ENCODE data around the gene FERMT2. TPM values are rescaled to one million over a fixed set of nuclear protein-coding genes. Genes with fewer than 3 reads are reported as not detected.
A peak's percentile ranks its signal among the peaks of the same experiment; 100 is the strongest.

FERMT2 gene
- total RNA-seq, 1 experiment from 2014 or later, result 38.6 TPM

- no peak for DNase-seq
- ATAC-seq, result no peak
- Histone ChIP-seq H3K4me3 (ENCODE audit: low read length) (no peak overlapping the region), H3K27me3 (ENCODE audit: low read length) (no peaks in the 10 kb centered on the region), H3K4me2 (ENCODE audit: low read length) (no peak overlapping the region), H3K27ac (ENCODE audit: low read length) (no peak overlapping the region), H2AFZ (ENCODE audit: low read length) (no peak overlapping the region), H3K79me2 (ENCODE audit: low read length) (no peaks in the 10 kb centered on the region), H3K9me2 (replicated peaks; ENCODE audit: low read length) (no peaks in the 10 kb centered on the region), H3K36me3 (ENCODE audit: low read depth, low read length) (no peaks in the 10 kb centered on the region), H4K20me1 (ENCODE audit: low read length) (no peaks in the 10 kb centered on the region), H3F3A (ENCODE audit: low read length, unreplicated experiment) (no peaks in the 10 kb centered on the region), H3K9me3 (ENCODE audit: low read length) (no peaks in the 10 kb centered on the region), H3K9ac (ENCODE audit: low read length) (no peak overlapping the region), H3K4me1 (ENCODE audit: insufficient read depth, low read length) (no peaks in the 10 kb centered on the region)
- TF ChIP-seq, protein P1, sequence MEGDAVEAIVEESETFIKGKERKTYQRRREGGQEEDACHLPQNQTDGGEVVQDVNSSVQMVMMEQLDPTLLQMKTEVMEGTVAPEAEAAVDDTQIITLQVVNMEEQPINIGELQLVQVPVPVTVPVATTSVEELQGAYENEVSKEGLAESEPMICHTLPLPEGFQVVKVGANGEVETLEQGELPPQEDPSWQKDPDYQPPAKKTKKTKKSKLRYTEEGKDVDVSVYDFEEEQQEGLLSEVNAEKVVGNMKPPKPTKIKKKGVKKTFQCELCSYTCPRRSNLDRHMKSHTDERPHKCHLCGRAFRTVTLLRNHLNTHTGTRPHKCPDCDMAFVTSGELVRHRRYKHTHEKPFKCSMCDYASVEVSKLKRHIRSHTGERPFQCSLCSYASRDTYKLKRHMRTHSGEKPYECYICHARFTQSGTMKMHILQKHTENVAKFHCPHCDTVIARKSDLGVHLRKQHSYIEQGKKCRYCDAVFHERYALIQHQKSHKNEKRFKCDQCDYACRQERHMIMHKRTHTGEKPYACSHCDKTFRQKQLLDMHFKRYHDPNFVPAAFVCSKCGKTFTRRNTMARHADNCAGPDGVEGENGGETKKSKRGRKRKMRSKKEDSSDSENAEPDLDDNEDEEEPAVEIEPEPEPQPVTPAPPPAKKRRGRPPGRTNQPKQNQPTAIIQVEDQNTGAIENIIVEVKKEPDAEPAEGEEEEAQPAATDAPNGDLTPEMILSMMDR (conservative IDR thresholded peaks at IDR 0.05; ENCODE audit: low read depth, low read length), result no peak
- TF ChIP-seq EZH2 (IDR thresholded peaks at IDR 0.05; ENCODE audit: low read length, unreplicated experiment), result no peak
- intact Hi-C loops (cut with micrococcal nuclease), result loop anchor here (5.0 kb wide), 1 partner anchor 69 kb away; the partner anchor contains the start of gene FERMT2
- ChIA-PET CTCF (no interaction called here), POLR2A (ENCODE audit: unreplicated experiment) (no interaction called here)
- no TSS peak for BruUV-seq (replicated peaks)
Observed at GRCh38 chr14:52882824-52883223, 68.0 kb downstream of the FERMT2 start.

- CTCF ChIA-PET, result no interaction called here
- ATAC-seq, result peak; percentile 59
- intact Hi-C loops (cut with micrococcal nuclease), result loop anchor here (5.0 kb wide), 1 partner anchor 72 kb away; the partner anchor contains the start of gene FERMT2
Observed at GRCh38 chr14:52879958-52880357, 70.9 kb downstream of the FERMT2 start.

DNA sequence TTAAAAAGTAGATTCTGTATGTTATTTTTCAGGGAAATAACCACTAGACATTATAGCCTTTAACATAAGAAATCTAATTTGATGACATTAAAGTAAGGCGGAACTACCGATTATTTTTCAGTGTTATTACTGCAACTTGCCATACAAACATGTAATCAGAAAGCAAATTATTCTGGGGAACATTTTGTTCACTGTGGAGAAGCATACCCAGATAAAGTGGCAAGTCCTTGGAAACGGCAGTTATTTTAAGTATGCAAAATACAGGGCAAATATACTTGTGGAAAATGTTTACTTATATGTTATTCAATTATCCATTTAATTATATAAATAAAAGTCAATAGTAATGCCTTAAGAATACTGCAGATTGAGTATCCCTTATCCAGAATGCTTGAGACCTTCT, 71.9 kb downstream of the FERMT2 start:
- no peaks in the 10 kb centered on the region for H4K20me1 ChIP-seq (ENCODE audit: low read length)
- H3K4me2 ChIP-seq (ENCODE audit: low read length), result no peak overlapping the region
- no peaks in the 10 kb centered on the region for H3F3A ChIP-seq (ENCODE audit: low read length, unreplicated experiment)
- TF ChIP-seq, protein P1 (conservative IDR thresholded peaks at IDR 0.05; ENCODE audit: low read depth, low read length), result no peak
- no peak for TF ChIP-seq EZH2phosphoT487 (IDR thresholded peaks at IDR 0.05; ENCODE audit: borderline replicate concordance, low read length)
- TF ChIP-seq EZH2 (IDR thresholded peaks at IDR 0.05; ENCODE audit: low read length, unreplicated experiment), result no peak
- H2AFZ ChIP-seq (ENCODE audit: low read length), result no peak overlapping the region
- H3K36me3 ChIP-seq (ENCODE audit: low read depth, low read length), result peaks cover 8% of the 10 kb centered on the region; the same call in 1 of the 2 replicates
- no peak overlapping the region for H3K27ac ChIP-seq (ENCODE audit: low read length)
- no peaks in the 10 kb centered on the region for H3K9me2 ChIP-seq (replicated peaks; ENCODE audit: low read length)
- H3K4me3 ChIP-seq (ENCODE audit: low read length), result no peak overlapping the region
- intact Hi-C loops (cut with micrococcal nuclease), result no loop called here
- H3K79me2 ChIP-seq (ENCODE audit: low read length), result no peaks in the 10 kb centered on the region
- H3K9me3 ChIP-seq (ENCODE audit: low read length), result no peaks in the 10 kb centered on the region
- H3K9ac ChIP-seq (ENCODE audit: low read length), result no peak overlapping the region
- ATAC-seq (no peak), DNase-seq (no peak)
- no peaks in the 10 kb centered on the region for H3K27me3 ChIP-seq (ENCODE audit: low read length)
- H3K4me1 ChIP-seq (ENCODE audit: insufficient read depth, low read length), result no peaks in the 10 kb centered on the region
- ChIA-PET CTCF (no interaction called here), POLR2A (ENCODE audit: unreplicated experiment) (no interaction called here)
- no TSS peak for BruUV-seq (replicated peaks)

More at GRCh38 chr14:52879958-52880357, 70.9 kb downstream of the FERMT2 start:
- no peak overlapping the region for H3K9ac ChIP-seq (ENCODE audit: low read length)
- H3K27me3 ChIP-seq (ENCODE audit: low read length), result no peaks in the 10 kb centered on the region
- H3K27ac ChIP-seq (ENCODE audit: low read length), result no peak overlapping the region
- TF ChIP-seq, protein P1 (conservative IDR thresholded peaks at IDR 0.05; ENCODE audit: low read depth, low read length), result no peak
- TF ChIP-seq EZH2 (IDR thresholded peaks at IDR 0.05; ENCODE audit: low read length, unreplicated experiment) (no peak), EZH2phosphoT487 (IDR thresholded peaks at IDR 0.05; ENCODE audit: borderline replicate concordance, low read length) (no peak)
- no peak overlapping the region for H3K4me3 ChIP-seq (ENCODE audit: low read length)
- POLR2A ChIA-PET (ENCODE audit: unreplicated experiment), result no interaction called here
- H2AFZ ChIP-seq (ENCODE audit: low read length), result no peak overlapping the region
- no peaks in the 10 kb centered on the region for H3K4me1 ChIP-seq (ENCODE audit: insufficient read depth, low read length)
- no TSS peak for BruUV-seq (replicated peaks)
- peaks cover 8% of the 10 kb centered on the region; the same call in 1 of the 2 replicates for H3K36me3 ChIP-seq (ENCODE audit: low read depth, low read length)
- H4K20me1 ChIP-seq (ENCODE audit: low read length), result no peaks in the 10 kb centered on the region
- H3F3A ChIP-seq (ENCODE audit: low read length, unreplicated experiment), result no peaks in the 10 kb centered on the region
- H3K4me2 ChIP-seq (ENCODE audit: low read length), result no peak overlapping the region
- H3K9me2 ChIP-seq (replicated peaks; ENCODE audit: low read length), result no peaks in the 10 kb centered on the region
- no peaks in the 10 kb centered on the region for H3K79me2 ChIP-seq (ENCODE audit: low read length)
- no peaks in the 10 kb centered on the region for H3K9me3 ChIP-seq (ENCODE audit: low read length)
- DNase-seq, result peak; percentile 9
